ENCODE measurements around the gene TEKTIP1. TPM values are rescaled to one million over a fixed set of nuclear protein-coding genes. Genes with fewer than 3 reads are reported as not detected.

TEKTIP1 gene
- total and polyA plus RNA-seq, 10 of the 15 experiments (the other 5 are each of a cell fraction or from before 2014, with no cell fraction given): 0.18 to 2.6 (median 0.60) TPM; not detected in 5

DNA sequence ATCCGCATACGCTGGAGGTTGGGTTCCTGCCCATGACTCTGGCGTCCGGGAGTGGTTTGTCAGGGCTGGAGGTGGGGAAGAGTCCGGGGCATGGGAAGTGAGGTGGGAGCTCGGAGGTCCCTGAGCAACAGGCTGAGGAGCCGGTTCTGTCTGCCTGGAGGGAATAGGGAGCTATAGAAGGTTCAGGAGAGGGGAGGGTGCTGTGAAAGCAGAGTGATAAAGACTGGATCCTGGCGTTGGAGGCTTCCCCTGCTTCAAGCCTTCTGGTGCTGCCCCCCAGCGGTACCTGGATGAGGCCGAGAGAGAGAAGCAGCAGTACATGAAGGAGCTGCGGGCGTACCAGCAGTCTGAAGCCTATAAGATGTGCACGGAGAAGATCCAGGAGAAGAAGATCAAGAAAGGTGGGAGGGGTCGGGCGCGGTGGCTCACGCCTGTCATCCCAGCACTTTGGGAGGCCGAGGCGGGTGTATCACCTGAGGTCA is 36.3 kb downstream of the TEKTIP1 start:
- H4K20me1 ChIP-seq (ENCODE audit: control insufficient read depth, insufficient read depth): no peaks in the 10 kb centered on the region
- H3K4me3 ChIP-seq: no peak overlapping the region
- CTCF ChIA-PET: interaction anchor here (0.8 to 1.0 kb wide), 2 partner anchors 10 to 270 kb away, joined by 3 to 4 read pairs; partner anchors contain the start of gene GIPC3
- TF ChIP-seq, protein P1, sequence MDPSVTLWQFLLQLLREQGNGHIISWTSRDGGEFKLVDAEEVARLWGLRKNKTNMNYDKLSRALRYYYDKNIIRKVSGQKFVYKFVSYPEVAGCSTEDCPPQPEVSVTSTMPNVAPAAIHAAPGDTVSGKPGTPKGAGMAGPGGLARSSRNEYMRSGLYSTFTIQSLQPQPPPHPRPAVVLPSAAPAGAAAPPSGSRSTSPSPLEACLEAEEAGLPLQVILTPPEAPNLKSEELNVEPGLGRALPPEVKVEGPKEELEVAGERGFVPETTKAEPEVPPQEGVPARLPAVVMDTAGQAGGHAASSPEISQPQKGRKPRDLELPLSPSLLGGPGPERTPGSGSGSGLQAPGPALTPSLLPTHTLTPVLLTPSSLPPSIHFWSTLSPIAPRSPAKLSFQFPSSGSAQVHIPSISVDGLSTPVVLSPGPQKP (IDR thresholded peaks at IDR 0.05; ENCODE audit: low read depth, low read length): no peak
- peak; percentile 23; the same call in 1 of the 2 replicates for TF ChIP-seq RAD21 (IDR thresholded peaks at IDR 0.05; ENCODE audit: insufficient read depth, low read depth, low read length)
- peaks cover 3% of the 10 kb centered on the region for H3K79me2 ChIP-seq (ENCODE audit: control insufficient read depth, insufficient read depth, low read length)
- H3K9me3 ChIP-seq (replicated peaks; ENCODE audit: control insufficient read depth, insufficient read depth, low read length): no peaks in the 10 kb centered on the region
- SMC1A ChIA-PET (ENCODE audit: uncharacterized antibody, unreplicated experiment): interaction anchor here (0.7 kb wide), 1 partner anchor 92 kb away, joined by 3 read pairs; no protein-coding TSS in a partner anchor
- H3K36me3 ChIP-seq (ENCODE audit: control insufficient read depth in 2 of 2, insufficient read depth in 2 of 2, low read length in 1 of 2): no peaks in the 10 kb centered on the region; a peak in 2 of 4 replicates
- H2AFZ ChIP-seq (ENCODE audit: control insufficient read depth, low read depth, low read length): no peak overlapping the region
- H3K4me1 ChIP-seq (ENCODE audit: control insufficient read depth, insufficient read depth, low read length): peaks cover 3% of the 10 kb centered on the region
- no peaks in the 10 kb centered on the region for H3K27me3 ChIP-seq (replicated peaks in 1 of 2; ENCODE audit: control insufficient read depth in 2 of 2, insufficient read depth in 2 of 2, low read length in 1 of 2)
- intact Hi-C loops (cut with micrococcal nuclease; ENCODE audit: unreplicated experiment): no loop called here
- RAD21 ChIA-PET (ENCODE audit: unreplicated experiment): no interaction called here
- ATAC-seq (no peak), FAIRE-seq (no peak), DNase-seq (ENCODE audit: low read depth, low spot score) (no peak)
- no TSS peak for BruUV-seq (replicated peaks)
- POLR2A ChIA-PET: interaction anchor here (0.7 kb wide), 1 partner anchor 57 kb away, joined by 8 read pairs; no protein-coding TSS in a partner anchor
- no peak overlapping the region for H3K4me2 ChIP-seq (ENCODE audit: control insufficient read depth, insufficient read depth)
- no peak overlapping the region for H3K9ac ChIP-seq (ENCODE audit: control insufficient read depth, insufficient read depth, low read length)
- in situ Hi-C loops (cut with MboI): no loop called here
- 93% methylated on average over 19 of the region's 19 CpGs for WGBS (ENCODE audit: insufficient coverage, insufficient replicate concordance, low lambda C conversion rate, missing lambda C conversion rate)
- no peak overlapping the region for H3K27ac ChIP-seq (ENCODE audit: control insufficient read depth, insufficient read depth)

- TF ChIP-seq POLR2AphosphoS5 (IDR thresholded peaks at IDR 0.05; ENCODE audit: low read length): peak; percentile 21; the same call in 1 of the 2 replicates
- no peak for TF ChIP-seq ETV6 (conservative IDR thresholded peaks at IDR 0.05 in 1 of 2, IDR thresholded peaks at IDR 0.05 in 1 of 2; ENCODE audit: borderline replicate concordance in 1 of 2, low read depth in 1 of 2)
- no peaks in the 10 kb centered on the region for H3K9me3 ChIP-seq (replicated peaks; ENCODE audit: control insufficient read depth, insufficient read depth, low read length)
- H3K4me2 ChIP-seq (ENCODE audit: control insufficient read depth, insufficient read depth): no peak overlapping the region
- H4K20me1 ChIP-seq (ENCODE audit: control insufficient read depth, insufficient read depth): no peaks in the 10 kb centered on the region
- in situ Hi-C loops (cut with MboI): no loop called here
- H3K4me3 ChIP-seq: no peak overlapping the region
- peaks cover 3% of the 10 kb centered on the region for H3K79me2 ChIP-seq (ENCODE audit: control insufficient read depth, insufficient read depth, low read length)
- H2AFZ ChIP-seq (ENCODE audit: control insufficient read depth, low read depth, low read length): no peak overlapping the region
- H3K27ac ChIP-seq (ENCODE audit: control insufficient read depth, insufficient read depth): no peak overlapping the region
- SMC1A ChIA-PET (ENCODE audit: uncharacterized antibody, unreplicated experiment): no interaction called here
- CTCF ChIA-PET: interaction anchor here (0.8 to 1.0 kb wide), 2 partner anchors 9 to 271 kb away, joined by 3 to 4 read pairs; partner anchors contain the start of gene GIPC3
- intact Hi-C loops (cut with micrococcal nuclease; ENCODE audit: unreplicated experiment): no loop called here
- H3K9ac ChIP-seq (ENCODE audit: control insufficient read depth, insufficient read depth, low read length): no peak overlapping the region
- DNase-seq (ENCODE audit: low read depth, low spot score): no peak
- RAD21 ChIA-PET (ENCODE audit: unreplicated experiment): no interaction called here
- WGBS (ENCODE audit: insufficient coverage, insufficient replicate concordance, low lambda C conversion rate, missing lambda C conversion rate): 91% methylated on average over 26 of the region's 29 CpGs
- H3K4me1 ChIP-seq (ENCODE audit: control insufficient read depth, insufficient read depth, low read length): peaks cover 3% of the 10 kb centered on the region
- no peaks in the 10 kb centered on the region for H3K27me3 ChIP-seq (replicated peaks in 1 of 2; ENCODE audit: control insufficient read depth in 2 of 2, insufficient read depth in 2 of 2, low read length in 1 of 2)
- FAIRE-seq: no peak
- ATAC-seq: no peak
- POLR2A ChIA-PET: no interaction called here
- no peaks in the 10 kb centered on the region; a peak in 2 of 4 replicates for H3K36me3 ChIP-seq (ENCODE audit: control insufficient read depth in 2 of 2, insufficient read depth in 2 of 2, low read length in 1 of 2)
- no TSS peak for BruUV-seq (replicated peaks)
These were observed 37.1 kb downstream of the TEKTIP1 start for GRCh38 chr19:3575949-3576673.
